ENCODE measurements around the gene C2orf76. TPM values are rescaled to one million over a fixed set of nuclear protein-coding genes. Genes with fewer than 3 reads are reported as not detected.

Gene C2orf76
- total RNA-seq, 1 donor, result 8.6 TPM

DNA sequence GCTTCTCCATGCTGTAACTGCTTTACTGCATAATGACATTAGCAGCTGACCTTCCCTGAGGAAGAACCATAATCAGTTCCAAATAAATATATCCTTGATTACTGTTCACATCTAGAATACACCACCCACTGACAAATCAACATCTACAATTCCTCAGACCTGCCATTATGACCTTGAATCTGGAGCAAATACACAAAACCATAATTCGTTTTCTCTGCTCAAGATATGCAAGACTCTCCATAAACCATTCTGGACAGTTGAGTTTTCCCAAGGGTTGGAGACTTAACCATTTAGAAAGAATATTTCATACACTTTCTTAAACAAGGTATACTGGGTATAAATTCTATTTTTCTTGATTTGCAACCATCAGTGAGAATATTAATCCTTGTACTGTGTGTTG is 11.8 kb downstream of the C2orf76 start:
- H3K4me3 ChIP-seq (ENCODE audit: low read depth, low read length), result no peak overlapping the region
- DNase-seq (ENCODE audit: low read depth), result no peak
- TF ChIP-seq CTCF (IDR thresholded peaks at IDR 0.05; ENCODE audit: insufficient read depth, low read depth, low read length), result no peak

- TF ChIP-seq CTCF (IDR thresholded peaks at IDR 0.05; ENCODE audit: insufficient read depth, low read depth, low read length), result no peak
- no peak for DNase-seq (ENCODE audit: low read depth)
- no peak overlapping the region for H3K4me3 ChIP-seq (ENCODE audit: low read depth, low read length)
These were observed 14.3 kb downstream of the C2orf76 start for GRCh38 chr2:119352357-119352756.

DNA sequence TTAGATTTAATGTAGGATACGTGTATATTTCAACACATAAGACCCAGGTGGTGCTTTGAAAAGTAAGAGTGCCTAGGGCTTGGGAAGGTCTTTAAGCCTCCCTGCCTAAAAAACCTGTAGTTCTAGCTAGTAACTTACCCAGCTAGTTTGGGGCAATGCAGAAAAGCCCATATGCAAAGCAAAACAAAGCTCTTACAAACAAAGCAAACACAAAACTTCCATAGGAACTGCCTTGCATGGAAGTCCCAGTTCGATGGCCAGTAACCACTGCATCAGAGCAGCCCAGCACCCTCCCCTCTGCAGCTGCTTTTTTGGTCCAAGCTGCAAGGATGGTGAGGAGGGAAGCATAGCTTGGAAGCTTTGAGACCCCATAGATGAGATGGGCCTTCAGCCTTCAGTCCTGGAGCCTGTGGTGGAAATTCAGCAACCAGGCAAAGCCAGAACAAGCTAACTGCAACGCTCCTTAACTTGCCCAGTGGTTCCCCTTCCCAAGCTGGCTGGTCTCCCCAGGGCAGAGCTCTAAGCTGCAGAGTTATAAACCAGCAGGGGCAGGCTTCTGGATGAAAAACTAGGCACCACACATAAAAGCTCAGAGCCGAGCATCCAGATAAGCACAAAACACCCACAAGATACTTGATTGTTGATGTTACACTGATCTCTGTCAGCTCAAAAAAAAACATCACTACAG is 16.2 kb downstream of the C2orf76 start:
- no peak overlapping the region for H3K4me3 ChIP-seq (ENCODE audit: low read depth, low read length)
- peak; percentile 5 for DNase-seq (ENCODE audit: low read depth)
- TF ChIP-seq CTCF (IDR thresholded peaks at IDR 0.05; ENCODE audit: insufficient read depth, low read depth, low read length), result peak; percentile 15

DNA sequence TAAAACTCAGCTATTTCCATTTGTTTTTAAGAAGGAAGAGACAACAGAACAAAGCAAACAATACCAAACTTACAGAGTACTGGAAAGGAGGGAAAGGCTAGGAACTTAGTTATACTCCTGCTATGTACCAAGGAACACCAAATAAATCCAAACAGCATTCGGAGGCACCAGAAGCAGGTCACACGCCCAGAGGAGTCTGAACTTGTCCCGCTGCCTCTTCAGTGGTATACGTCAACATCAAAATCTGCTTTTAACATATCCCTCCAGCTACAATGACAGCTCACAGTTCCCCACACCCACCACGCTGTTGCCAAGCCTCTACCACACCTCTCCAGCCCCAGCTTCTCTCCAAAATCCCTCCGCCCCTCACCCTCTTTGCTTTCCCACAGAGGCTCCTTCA is 17.3 kb downstream of the C2orf76 start:
- no peak for DNase-seq (ENCODE audit: low read depth)
- TF ChIP-seq CTCF (IDR thresholded peaks at IDR 0.05; ENCODE audit: insufficient read depth, low read depth, low read length), result no peak
- no peak overlapping the region for H3K4me3 ChIP-seq (ENCODE audit: low read depth, low read length)

- TF ChIP-seq CTCF (IDR thresholded peaks at IDR 0.05; ENCODE audit: insufficient read depth, low read depth, low read length), result no peak
- H3K4me3 ChIP-seq (ENCODE audit: low read depth, low read length), result no peak overlapping the region
- DNase-seq (ENCODE audit: low read depth), result no peak
These were observed 24.9 kb downstream of the C2orf76 start for GRCh38 chr2:119341684-119342083.

DNA sequence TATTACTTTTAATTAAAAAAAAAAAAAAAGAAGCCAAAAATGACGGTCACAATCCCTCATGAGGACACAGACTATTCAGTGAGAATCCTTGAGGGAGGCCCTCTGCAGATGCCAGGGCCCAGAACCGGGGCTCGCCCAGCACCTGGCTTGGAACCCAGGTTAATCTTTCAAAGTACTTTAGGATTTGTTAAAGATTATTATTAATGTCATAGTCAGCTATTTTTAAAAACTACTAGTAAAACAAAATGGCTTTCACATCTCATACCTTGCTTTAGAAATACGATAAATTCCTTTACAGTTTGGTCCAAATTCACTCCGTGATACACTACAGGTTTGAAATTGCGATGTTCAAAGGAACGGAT is 27.1 kb downstream of the C2orf76 start:
- no peak for TF ChIP-seq CTCF (IDR thresholded peaks at IDR 0.05; ENCODE audit: insufficient read depth, low read depth, low read length)
- DNase-seq (ENCODE audit: low read depth), result no peak
- no peak overlapping the region for H3K4me3 ChIP-seq (ENCODE audit: low read depth, low read length)
